Inflammatory macrophage treated with lipopolysaccharide for 4 hours (primary cell): ENCODE results near the gene UBL7.

Experiments
- DNase-seq: peaks from one replicate; pipeline ENCODE4 v3.0.0-alpha.2; 2020

UBL7 gene

DNA sequence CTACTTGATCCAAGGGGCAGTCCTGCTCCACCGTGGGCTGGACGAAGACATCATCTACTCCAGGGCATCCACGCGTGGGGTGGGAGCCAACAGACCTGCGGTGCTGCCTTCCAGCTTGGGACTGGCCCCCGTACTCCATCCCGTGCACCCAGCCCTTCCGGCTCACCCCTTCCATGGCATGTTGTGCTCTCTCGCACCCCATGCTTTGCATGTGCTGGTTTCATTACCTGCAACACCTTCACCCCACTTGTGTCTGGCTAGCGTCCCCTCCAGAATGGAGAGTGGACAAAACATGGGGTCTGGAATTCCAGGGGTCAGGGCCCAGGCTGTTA is 57.4 kb downstream of the UBL7 start:
- no peak for DNase-seq

DNA sequence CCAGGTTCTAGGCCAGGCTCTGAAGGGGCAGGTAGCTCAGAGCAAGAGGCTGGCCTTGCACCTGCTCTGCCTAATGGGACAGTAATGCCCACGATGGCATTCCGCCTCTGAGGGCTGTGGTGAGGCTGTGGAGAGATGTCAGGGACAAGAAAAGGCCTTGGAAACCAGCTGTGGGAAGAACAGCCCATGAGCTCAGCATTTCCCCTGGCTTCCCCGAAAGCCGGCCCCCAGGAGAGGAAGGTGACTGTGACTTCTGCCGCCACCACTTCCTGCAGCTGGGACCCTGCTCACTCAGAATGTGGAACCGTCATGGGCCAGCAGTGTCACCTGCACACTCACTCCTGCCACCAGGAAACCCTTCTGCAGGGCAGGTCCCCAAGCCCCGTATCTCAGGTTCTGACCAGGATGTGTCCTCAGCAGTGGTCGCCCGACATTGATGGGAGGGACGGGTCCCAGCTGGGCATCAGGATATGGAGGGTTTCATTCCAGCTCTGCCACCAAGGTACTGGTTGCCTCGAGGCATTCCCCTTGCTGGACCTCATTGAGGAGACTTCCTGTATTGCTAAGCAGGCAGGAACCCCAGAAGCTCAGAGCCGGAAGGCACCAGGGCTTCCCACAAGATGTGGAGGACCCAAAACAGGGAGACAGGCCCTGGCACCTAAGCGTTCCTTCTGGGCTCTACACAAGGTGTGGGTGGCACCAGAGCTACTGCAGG is 57.9 kb downstream of the UBL7 start:
- peak; percentile 44 for DNase-seq

DNA sequence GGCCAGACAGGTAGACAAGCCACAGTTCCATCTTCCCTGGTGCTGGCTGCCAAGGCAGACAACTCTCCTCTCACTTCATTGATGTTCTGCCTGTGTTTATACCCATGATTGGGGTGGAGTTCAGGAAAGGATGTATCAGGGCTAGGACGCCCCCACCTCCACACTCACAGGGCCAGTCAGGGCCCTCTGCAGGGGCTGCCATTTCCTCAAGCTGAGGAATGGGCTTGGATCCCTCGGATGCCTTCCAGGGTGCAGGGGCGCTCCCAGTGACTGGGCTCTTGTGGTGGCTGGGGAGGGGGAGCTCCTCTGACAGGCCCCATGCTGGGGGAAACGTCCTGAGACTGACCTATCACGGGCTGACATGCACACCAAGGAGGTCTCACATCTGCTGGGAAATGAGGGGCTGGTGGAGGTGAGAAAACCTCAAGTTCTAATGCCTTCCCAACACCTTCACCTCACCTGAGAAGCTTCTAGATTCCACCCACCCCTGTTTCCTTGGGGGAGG is 58.6 kb downstream of the UBL7 start:
- no peak for DNase-seq

DNA sequence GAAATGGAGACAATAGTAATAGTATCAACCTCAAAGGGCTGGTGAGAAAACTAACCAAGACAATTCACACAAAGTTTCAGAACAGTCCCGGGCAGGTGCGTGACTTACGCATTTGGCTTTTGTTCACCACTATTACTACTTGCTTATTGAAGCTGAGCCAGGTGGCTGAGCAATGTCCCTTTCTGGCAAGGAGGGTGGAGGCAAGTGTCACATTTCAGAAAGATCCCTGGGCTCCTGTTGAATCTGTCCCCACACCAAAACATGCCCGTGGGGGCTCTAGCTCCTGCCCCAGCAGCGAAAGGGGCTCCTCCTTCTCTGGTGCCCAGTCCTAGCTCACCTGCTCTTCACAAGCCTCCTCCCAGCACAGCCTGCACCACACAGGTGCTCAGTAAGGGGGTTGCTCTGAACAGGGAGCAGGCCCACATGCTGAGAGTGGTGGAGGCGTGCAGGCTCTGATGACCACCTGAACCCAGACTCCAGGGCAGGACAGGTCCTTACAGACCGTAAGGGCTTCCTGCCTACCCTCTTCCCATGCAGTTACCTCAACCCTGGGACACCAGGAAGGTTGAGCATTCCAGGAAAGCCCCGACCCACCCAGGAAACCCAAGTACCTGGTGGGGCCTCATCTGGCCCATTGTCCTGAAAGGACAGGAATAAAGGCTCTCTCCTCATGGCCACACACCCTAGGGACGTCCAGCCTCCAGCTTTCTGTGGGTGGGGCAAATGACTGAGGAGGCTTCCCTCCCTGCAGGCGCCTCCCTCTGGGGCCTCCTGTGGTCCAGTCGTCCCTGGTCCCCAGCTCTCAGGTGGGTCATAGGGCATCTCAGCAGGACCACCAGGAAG is 59.8 kb downstream of the UBL7 start:
- DNase-seq: no peak

DNA sequence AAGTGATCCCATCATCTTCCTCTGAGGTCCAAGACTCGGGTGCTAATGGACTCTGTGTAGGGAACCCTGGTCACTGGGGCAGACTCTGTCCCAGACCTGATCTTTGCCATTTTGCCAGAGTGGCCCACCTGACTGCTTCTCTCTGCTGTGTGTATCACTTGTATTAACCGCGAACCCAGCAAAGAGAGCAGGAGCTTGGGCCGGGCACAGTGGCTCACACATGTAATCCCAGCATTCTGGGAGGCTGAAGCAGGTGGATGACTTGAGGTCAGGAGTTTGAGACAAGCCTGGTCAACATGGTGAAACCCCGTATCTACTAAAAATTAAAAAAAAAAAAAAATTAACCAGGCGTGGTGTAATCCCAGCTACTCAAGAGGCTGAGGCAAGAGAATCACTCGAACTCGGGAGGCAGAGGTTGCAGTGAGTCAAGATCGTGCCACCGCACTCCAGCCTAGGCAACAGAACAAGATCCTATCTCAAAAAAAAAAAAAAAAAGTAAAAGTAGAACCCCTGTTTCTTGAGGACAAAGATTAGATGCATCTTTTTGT is 60.6 kb downstream of the UBL7 start:
- no peak for DNase-seq

DNA sequence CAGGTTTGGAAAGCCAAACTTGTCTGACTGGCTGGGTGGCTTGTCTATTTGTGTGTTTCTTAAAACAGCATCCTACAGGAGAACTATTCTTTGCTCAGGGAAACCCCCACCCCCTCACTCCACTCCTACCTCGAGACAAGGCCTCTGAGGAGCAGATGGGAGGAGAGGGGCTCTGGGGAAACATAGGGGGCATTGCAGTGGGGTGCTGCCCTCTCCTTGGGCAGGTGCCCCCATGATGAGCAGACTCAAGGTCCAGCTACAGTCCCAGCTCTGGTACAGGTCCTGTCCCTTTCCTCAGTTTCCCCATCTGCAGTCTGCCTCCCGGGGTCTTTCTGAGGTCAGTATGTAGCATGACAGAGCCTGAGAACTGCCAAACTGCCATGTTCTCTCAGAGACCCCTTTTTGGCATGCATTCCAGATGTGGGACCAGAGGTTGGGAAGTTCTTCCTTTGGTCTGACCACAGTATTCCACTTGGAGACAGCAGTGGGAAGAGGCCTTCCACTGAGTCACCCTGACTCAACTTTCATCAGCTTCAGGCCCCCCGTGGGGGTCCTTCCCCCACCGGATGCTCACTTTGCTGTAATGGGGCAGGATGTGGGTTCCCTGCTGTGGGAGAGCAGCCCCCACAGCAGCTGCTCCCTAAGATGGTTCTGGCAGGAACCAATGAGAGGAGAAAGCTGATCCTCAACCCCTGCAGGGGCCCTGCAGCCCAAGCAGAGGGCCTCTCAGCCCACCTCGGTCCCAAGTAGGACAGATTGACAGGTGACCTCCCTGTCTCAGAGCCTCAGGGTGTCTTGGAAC is 61.2 kb downstream of the UBL7 start:
- no peak for DNase-seq

DNA sequence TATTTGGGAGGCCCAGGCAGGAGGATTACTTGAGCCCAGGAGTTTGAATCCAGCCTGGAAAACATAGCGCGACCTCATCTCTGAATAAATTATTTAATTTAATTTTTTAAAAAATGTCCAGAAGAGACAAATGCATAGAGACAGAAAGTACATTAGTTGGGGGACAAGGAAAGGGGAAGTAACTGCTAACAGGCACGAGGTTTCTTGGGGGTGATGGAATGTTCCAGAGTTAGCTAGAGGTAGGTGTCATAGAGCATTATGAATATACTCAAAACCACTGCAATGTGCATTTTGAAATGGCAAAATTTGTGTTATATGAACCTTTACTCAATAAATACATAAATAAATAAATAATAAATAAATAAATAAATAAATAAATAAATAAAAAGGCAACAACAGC is 61.9 kb downstream of the UBL7 start:
- DNase-seq: peak; percentile 59

DNA sequence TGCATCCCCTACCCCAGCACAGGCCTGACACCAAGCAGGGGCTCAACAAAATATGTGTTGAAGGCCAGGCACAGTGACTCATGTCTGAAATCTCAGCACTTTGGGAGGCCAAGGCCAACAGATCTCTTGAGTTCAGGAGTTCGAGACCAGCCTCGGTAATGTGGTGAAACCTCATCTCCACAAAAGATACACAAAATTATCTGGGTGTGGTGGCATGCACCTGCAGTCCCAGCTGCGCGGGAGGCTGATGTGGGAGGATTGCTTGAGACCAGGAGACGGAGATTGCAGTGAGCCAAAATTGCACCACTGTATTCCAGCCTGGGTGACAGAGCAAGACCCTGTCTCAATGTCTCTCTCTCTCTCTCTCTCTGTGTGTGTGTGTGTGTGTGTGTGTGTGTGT is 62.8 kb downstream of the UBL7 start:
- DNase-seq: no peak

DNA sequence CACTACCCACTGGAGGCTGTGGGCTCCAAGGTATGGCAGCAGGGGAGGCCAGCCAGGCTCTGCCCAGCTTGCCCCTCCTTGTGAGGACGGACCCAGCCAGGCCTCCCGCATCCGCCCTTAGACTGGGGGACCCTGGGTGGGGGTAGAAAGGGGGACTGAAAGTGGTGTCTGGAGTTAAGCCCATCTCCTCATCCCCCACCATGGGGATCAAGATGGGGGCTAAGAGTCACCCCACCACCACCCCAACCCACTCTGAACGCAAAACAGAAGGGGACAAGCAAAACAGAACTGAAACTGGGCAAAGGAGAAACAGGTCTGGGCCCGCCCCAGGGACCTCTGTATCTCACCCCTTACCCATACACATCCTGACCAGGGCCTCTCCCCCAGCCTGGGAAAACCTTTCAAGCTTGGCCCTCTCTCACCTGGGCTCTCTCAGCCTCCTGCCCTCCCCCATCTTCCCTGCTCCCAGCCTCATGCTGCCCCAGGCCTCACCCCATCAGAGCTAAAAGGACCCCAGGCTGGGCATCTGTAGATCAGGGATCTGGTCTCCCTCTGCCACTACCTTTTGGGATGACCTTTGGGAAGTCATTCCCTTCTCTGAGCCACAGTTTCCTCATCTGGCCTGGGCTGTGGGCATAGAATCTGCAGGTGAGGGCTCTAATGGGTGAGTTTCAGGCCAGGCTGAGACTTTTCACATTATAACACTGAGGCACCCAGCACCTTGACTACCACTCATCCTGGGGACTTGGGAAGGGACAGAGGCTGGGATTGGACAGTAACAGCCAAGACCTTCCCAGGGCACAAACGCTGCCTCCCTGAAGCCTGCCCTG is 63.5 kb downstream of the UBL7 start:
- DNase-seq: no peak

DNA sequence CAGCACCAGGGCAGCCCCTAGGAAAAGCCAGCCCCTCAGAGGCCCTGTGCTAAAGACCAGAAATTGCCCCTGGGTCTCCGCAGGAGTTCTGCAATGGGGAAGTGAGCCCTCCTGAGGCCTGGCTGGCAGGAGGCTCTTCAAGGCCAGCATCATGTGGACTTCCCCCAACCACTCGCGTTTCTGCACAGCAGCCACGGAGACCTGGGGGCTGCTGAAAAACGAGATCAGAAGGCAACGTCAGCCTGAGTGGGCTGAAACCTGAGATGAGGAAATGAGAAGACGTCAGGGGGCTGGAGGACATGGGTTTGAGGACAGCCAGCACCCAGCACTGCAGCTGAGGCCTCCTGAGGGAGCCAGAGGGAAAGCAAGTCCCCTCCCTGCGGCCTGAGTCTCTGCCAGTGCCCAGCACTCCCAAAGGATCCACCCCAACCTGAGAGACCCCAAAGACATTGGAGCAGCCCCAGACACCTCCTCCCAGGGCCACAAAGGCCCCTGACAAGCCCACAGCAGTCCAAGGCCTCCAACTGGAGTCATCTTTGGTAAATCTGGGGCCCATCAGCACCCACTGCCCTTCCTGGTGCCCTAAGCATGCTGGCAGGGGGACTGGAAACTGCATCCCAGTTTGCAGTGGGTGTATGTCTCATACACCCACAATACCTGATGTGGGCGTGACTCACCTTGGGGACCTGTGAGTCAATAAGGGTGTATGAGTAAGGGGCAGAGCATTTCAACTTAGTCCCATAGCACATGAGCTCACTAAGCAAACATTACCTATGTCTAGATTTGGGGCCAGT is 64.3 kb downstream of the UBL7 start:
- DNase-seq: peak; percentile 83

DNA sequence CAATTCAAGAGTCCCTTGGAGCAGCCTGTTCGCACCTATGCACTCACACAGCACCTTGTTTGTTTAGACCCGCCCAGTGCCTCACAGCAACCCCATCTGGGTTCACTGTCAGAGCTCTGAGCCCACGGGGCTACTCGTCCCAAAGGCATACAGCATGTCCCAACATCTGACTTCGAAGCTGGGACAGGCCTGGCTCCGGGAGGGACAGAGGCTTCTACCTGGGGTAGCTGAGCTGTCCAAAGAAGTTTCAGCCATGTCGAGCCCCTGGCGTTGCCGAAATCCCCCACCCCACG is 64.9 kb downstream of the UBL7 start:
- DNase-seq: no peak
